Measurements from ENCODE around the gene TMEFF1.
A peak's percentile ranks its signal among the peaks of the same experiment; 100 is the strongest.
"Not testable (repeated sequence)": the region's sequence is repeated elsewhere in the genome, so short reads cannot be mapped to it uniquely, and the experiment has no call there.

The TMEFF1 gene, protein sequence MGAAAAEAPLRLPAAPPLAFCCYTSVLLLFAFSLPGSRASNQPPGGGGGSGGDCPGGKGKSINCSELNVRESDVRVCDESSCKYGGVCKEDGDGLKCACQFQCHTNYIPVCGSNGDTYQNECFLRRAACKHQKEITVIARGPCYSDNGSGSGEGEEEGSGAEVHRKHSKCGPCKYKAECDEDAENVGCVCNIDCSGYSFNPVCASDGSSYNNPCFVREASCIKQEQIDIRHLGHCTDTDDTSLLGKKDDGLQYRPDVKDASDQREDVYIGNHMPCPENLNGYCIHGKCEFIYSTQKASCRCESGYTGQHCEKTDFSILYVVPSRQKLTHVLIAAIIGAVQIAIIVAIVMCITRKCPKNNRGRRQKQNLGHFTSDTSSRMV

GRCh38 chr9:100472788-100473275 is at the start of gene TMEFF1:
TSS of gene TMEFF1 (plus strand) at chr9:100473149. CDS start at chr9:100473545, 396 bp downstream.
- peak; percentile 70 for DNase-seq

- no peak for DNase-seq
Measured at GRCh38 chr9:100425758-100426157, 47.2 kb upstream of the TMEFF1 start.

DNA sequence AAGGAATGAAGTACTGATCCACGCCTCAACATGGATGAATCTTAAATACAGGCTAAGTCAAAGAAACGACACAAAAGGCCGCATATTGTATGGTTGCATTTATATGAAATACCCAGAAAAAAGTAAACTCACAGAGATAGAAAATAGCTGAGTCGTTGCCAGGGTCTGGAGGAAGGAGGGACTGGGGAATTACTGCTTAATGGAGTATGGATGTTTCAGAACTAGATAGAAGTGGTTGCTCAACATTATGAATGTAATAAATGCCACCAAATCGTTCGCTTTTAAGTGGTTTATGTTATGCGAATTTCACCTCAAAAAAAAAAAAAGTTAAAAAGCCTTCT is 46.8 kb upstream of the TMEFF1 start:
- no peak for DNase-seq

GRCh38 chr9:100426530-100427365 is 46.2 kb upstream of the TMEFF1 start, which contains the start of gene MSANTD3:
TSS of gene MSANTD3 (plus strand) at chr9:100427143. CDS start at chr9:100441939, 14,796 bp downstream.
- peak; percentile 56 for DNase-seq

DNA sequence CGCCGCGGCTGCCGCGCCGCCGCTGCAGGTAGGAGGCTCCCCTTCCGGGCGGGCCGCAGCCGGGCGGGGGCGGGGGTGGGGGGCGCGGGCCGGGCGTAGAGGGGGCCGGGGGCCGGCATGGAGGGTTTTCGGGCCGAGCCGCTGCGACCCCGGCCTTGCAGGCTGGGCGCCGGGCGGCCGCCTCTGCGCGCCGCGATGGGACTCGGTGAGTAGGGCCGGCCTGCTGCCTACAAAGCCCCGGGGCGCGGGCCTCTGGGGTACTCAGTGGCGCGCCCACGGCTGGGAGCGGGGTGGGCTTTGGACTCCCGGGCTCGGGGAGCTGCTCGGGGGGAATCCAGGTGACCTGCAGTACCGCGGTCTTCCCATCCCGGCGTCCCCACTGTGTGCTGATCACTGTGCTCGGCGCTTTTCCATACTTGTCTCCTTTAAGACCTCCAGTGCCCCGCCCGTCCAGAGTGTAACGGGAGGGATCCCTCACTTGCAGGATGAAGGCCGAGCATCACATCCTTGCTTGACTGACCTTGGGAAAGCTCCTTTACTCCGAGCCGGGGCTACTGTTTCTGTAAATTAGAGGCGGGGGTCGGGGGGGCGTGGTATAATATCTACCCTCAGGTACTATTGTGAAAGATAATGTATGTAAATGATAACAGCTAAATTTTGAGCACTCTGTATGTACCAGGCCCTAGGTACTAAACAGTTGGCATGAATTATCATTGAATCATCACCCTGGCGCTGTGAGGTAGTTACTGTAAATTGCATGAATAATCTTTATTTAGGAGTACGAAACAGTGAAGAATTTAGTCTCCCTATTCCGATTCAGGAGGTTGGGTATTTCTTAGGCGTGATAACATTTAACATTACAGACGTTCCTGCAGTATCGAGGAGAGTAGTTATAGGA is 45.3 kb upstream of the TMEFF1 start:
- DNase-seq = peak; percentile 34

- DNase-seq = no peak
Measured at GRCh38 chr9:100428871-100429654, 43.9 kb upstream of the TMEFF1 start.

- no peak for DNase-seq
Measured at GRCh38 chr9:100430286-100430940, 42.5 kb upstream of the TMEFF1 start.

DNA sequence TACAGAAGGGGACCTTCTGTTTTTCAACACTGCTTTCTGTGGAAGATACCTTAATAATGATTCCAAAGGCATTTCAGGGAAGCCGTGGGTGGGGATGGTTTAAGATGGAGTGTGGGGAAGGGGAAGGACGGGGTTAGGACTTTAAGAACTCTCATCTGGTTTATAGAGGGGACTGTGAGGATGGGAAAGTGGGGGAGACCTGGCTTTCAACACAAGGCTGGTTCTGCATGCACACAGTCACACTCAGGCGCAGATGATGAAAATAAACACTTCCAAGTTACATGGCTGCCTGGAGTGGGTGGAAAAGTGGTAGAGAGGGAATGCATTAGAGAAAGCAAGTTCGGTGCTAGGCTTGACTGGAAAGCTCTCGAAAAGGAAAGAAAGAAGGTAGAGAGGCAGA is 41.1 kb upstream of the TMEFF1 start:
- no peak for DNase-seq

DNA sequence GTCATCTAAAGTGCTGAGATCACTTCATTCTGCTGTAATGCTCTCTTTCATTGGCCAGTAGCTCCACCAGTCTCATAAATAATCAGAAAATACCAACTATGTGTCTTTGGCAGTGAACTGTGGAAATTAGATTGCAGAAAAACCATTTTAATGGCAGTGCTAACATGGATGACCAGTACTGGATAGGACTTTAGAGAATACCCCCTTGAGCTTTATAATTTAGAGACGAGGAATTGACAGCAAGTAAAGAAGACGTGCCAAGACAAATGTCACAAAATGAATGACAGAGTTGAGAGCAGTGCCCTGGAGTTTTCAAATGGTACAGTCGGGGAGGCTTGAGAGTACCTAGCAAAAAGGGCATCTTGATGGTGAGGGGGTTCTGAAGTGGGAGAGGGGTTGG is 40.2 kb upstream of the TMEFF1 start:
- DNase-seq = no peak

GRCh38 chr9:100436571-100436970 is 36.4 kb upstream of the TMEFF1 start:
- DNase-seq = no peak

DNA sequence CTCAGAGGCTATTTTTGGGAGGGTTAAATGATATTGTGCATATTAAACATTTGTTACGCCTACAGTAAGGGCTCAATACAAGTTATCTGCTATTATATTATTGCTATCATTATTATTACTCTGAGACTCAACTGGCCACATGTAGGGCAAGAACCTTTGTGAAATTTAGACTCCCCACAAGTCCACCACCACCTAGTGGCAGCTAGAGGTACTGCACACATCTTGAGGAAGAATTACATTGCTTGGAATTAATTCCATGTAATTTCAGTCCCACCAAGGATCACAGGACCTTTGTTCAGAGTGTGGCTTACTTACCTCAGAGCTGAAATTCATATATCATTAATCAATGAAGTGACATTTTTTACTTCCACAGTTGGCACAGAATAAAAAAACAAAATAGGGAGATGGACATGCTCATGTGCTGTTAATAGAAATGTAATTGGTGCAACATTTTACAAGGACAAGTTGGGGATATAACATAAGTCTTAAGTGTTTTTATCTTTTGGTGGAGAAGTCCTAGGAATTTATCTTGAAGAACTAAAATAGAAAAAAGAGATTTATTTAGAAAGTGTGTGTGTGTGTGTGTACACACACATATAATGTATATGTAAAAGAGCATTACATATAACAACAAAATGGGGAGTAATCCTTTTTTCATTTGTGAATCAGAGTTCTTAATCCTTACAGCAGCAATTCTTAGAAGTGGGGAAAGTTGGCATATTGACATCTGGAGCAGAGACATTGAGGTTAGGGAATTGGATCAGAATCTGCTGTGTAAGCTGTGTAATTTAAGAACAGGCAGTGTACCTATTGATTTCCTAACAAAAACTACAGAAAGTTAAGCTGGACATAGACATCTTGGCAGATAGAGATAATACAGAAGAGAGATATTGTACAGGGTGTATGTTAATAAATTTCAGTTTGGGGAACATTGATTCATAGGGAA is 34.8 kb upstream of the TMEFF1 start:
- peak; percentile 74 for DNase-seq

DNA sequence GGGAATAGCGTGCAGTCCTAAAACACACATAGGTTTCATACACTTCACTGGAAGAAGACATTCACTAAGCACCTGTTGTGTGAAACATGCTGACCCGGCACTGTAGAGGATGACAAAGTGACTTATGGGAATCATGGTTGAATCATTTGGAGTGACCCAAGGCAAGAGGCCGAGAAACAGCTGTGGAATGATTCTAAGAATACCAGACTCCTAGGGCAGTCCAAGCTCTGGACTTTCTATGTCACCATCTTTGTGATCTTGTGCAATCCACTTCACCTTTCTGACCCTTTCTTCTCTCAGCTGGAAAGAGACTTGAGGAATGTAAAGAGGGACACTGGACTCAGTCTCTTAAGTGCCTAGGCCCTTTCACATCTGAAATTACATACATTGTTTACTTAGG is 32.9 kb upstream of the TMEFF1 start:
- no peak for DNase-seq

DNA sequence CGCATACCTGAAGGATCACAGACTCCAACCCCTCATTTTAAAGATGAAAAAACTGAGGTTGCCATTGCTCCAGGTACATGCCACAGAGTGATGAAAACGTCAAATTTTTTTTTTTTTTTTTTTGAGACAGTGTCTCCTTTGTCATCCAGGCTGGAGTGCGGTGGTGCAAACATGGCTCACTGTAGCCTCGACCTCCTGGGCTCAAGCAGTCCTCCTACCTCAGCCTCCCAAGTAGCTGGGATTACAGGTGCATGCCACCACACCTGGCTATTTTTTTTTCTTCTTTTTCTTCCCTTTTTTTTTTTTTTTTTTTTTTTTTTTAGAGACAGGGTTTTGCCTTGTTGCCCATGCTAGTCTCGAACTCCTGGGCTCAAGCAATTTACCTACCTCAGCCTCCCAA is 32.5 kb upstream of the TMEFF1 start:
- DNase-seq = not testable (repeated sequence)

DNA sequence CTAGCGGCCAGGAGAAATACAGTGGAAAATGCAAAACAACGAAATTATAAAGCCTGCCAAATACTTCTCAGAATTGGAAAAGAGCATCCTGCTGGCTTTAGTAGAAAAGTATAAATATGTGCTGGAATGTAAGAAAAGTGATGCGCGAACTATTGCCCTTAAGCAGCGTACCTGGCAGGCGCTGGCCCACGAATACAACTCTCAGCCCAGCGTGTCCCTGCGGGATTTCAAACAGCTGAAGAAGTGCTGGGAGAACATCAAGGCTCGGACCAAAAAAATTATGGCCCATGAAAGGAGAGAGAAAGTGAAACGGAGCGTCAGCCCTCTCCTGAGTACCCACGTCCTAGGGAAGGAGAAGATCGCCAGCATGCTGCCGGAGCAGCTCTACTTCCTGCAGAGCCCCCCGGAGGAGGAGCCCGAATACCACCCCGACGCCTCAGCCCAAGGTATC is 31.0 kb upstream of the TMEFF1 start:
- no peak for DNase-seq

- no peak for DNase-seq
Measured at GRCh38 chr9:100443781-100444768, 28.9 kb upstream of the TMEFF1 start.

DNA sequence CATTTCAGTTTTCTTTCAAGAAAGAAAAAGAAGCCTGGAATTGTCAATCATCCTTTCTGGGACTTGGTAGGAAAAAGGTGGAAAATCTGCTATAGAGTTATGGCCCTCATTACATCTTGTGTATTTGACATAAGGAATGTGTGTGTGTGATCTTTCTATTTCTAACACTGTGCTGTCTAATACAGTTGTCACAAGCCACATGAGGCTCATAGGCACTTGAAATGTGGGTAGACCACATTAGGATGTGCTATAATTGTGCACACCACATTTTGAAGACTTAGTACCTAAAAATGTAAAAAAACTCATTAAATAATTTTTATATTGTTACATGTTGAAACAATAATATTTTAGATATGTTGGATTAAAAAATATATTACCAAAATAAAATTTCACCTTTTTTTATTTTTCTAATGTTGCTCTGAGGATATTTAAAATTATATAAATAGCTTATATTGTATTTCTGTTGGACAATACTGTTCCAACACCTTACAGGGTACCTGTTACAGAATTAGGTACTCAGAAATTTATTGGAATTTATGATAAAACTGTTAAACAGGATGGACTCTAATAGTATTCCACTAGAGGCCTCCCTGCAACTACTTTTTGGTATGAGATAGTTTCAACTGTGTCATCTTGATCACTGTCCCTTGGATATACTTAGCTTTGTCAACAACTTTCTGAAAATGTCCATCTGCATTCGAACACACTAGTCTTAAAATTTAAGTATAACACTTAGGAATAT is 27.6 kb upstream of the TMEFF1 start:
- no peak for DNase-seq

GRCh38 chr9:100445903-100446549 is 26.9 kb upstream of the TMEFF1 start:
- DNase-seq = no peak

DNA sequence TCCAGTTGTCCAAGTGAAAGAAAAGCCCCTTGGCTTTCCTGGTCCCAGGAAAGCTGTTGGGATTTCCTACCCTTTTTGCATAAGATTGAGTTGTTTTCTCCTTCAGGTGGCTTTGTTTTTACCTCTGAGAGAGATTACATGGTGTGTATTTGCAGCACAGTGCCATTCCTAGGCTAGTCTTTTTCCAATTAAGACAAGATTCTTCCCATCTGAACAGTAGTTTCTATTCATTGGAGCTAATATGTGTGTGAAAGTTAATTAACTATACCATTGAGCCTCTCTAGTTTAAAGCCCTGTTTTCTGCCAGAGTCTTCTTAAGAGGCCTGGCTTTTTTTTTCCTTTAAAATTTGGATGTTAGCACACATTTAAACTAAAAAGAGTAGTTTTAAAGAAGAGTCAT is 25.9 kb upstream of the TMEFF1 start:
- DNase-seq = no peak

All from NCI-H1436 (cell line).